ENCODE results near the gene TRIM24.

Gene TRIM24

DNA sequence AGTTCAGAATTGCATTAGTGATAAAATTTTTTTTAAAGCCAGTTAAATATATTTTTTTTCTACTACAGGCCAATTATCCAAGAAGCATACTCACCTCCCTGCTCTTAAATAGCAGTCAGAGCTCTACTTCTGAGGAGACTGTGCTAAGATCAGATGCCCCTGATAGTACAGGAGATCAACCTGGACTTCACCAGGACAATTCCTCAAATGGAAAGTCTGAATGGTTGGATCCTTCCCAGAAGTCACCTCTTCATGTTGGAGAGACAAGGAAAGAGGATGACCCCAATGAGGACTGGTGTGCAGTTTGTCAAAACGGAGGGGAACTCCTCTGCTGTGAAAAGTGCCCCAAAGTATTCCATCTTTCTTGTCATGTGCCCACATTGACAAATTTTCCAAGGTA is 119.1 kb downstream of the TRIM24 start:
- no peak for DNase-seq (ENCODE audit: low read depth)

DNA sequence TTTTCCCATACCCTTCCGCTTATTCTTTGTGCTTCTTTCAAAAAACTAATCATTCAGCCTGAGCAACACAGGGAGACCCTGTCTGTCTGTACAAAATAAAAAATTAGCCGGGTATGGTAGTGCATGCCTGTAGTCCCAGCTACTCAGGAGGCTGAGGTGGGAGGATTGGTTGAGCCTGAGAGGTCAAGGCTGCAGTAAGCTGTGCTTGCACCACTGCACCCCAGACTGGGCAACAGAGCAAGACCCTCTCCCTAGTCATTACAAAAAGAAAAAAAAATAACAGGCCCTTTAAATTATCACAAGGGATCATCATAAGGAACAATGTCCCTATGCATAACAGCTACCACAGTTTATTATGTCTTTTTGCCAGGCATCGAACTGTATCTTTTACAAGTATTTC is 119.6 kb downstream of the TRIM24 start:
- DNase-seq (ENCODE audit: low read depth), result no peak

DNA sequence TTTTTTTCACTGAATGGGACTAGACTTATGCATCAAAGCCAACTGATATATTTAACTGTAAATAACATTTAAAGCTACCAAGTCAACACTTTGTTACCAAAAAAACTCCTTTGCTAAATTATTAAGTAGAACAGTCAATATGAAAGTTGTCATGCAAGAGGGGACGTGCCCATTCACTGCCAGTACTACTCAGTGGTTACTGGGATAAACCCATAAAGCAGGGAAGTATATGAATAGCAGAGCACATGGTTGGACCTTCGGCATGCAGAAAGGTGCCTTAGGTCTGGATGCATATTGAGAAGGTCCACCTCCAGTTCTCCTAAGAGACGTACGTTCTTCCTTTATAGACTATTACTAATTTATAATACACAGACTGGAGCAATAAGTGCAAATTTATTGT is 121.0 kb downstream of the TRIM24 start:
- DNase-seq (ENCODE audit: low read depth), result no peak

DNA sequence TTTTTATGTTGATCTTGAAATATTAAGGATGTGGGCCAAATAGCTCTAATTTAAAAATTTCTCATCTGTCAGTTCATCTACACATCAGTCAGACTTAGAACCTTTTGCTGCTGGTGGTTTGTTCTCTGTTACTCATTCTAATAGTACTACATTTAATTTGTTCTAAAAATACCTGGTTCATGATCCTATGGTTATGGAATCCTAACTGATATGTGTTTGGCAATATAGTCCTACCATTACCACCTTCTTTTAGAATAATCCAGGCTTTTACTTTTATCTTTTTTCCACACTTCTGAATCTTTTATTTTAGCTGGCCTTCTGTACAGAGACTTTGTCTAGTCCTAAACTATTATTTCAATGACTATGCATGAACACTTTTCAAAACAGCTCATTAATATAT is 124.2 kb downstream of the TRIM24 start:
- DNase-seq (ENCODE audit: low read depth), result no peak

DNA sequence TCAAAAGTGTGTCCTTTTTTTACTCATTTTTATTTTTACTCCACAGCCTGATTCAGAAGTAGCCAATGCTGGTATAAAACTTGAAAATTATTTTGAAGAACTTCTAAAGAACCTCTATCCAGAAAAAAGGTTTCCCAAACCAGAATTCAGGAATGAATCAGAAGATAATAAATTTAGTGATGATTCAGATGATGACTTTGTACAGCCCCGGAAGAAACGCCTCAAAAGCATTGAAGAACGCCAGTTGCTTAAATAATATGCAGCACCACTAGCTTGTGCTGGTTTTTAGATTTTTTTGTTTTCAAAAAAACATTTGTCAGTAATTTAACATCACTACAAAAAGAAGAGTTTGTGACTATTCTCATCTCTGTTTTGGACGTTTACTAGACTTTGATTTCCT is 124.6 kb downstream of the TRIM24 start:
- no peak for DNase-seq (ENCODE audit: low read depth)

DNA sequence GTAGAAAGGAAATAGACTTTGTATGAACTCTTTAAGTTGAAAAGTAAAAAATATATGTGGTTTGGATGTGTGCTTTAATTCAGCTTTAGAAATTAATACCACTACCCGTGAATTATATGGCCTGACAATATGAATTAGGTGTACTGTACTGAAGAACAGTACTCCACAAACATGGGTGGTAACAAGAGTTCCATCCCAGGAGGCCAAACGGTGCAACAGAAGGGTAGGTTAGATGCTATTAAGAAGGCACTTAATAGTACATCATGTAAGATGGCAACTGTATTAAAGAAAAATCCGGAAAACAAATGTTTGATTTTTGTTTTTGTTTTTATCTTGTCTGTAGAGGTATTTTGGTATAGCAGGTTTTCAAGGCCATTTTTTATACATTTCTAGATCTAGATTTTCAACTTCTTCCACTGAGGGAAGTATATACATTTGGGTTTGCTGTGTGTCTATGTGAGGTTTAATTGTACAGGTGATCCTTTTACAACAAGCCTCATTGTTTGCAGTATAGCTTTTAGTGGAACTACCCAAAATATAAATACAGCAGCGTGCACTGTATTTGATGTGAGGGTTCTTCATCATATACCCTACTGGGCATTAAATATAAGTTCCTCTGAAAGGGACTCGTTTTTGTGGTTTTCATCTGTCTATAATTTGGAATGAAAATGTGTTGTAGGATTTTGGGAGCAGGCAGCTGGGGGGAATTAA is 125.4 kb downstream of the TRIM24 start:
- DNase-seq (ENCODE audit: low read depth), result no peak

DNA sequence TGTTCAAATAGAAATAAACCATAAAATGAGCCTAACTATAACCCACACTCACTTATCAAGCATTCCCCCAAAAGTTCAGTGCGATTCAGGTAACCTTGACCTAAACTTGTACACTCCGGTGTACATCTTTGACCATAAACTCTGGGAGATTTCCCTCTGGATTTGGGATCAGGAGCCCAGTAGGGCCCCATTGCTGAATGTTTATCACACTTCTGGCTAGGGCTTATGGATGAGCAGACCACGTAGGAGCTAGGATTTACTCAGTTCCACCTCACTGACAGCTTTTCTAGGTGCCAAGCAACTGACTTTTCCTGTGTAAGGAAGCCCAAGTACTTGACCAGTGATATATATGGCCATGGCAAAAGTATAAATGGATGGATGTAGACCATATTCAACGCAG is 127.4 kb downstream of the TRIM24 start:
- no peak for DNase-seq (ENCODE audit: low read depth)

DNA sequence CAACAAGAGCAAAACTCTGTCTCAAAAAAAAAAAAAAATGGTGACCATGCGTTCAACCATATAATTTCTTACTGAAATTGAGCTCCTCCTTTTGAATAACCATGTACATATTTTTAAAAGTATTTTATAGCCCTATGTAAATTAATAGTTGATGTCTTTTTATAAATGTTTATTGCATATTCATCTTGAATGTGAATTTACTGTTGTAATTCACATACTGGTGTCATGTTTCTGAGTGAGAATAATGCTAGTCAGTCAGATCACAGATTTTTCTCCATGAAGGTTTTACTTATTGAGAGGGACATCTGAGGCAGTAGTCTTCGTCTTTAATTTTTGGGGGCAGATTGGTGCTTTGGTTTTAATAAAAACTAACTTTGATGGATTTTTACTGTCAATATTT is 128.9 kb downstream of the TRIM24 start:
- no peak for DNase-seq (ENCODE audit: low read depth)

DNA sequence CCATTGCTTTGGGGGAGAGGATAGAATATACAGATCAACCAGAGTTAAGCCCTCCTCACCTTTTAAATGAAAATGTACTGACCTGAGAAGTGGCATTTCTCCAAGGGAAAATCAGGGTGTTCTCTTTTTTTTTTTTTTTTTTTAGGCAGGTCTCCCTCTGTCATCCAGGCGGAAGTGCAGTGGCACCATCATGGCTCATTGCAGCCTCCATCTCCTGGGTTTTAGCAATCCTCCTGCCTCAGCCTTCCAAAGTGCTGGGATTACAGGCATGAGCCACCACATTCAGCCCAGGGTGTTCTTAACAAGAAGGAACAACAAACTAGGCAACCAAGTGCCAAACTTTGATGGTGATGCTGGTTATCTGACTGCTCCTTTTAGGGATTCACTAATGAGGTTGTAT is 130.1 kb downstream of the TRIM24 start:
- DNase-seq (ENCODE audit: low read depth), result no peak

DNA sequence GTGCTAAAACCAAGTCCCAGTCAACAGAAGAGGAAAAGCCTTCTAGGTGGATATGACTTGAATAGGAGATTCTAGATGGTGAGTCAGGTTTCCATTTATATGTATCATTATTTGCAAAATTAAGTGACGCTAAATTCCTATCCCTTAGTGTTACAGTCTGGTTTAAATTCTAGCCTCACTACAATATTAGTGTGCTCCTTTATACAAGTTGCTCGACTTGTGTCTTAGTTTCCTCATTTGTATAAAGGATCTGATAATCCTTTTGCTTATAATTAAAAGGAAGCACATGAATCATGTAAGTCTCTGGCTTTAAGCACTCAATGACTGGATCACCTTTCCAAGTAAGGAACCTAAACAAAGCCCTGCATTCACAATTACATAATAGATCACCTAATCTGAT is 135.4 kb downstream of the TRIM24 start:
- no peak for DNase-seq (ENCODE audit: low read depth)

DNA sequence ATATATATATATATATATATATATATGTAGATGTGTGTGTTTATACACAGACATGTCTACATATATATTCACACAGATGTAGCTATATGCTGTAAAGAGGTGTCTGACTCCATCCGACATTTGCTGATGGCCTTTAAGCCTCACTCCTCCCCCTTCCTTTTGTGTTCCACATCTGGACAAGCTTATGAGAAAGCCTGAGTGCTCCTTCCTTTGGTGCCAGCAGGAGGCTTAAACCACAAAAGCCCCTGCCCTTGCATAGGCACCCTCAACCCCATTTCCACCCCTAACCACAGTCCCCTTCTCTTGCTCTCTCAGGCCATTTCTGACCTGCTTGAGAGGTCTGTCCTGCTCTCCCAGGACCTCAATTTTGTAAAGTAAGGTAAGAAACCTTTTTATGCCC is 142.4 kb downstream of the TRIM24 start:
- DNase-seq (ENCODE audit: low read depth), result no peak

DNA sequence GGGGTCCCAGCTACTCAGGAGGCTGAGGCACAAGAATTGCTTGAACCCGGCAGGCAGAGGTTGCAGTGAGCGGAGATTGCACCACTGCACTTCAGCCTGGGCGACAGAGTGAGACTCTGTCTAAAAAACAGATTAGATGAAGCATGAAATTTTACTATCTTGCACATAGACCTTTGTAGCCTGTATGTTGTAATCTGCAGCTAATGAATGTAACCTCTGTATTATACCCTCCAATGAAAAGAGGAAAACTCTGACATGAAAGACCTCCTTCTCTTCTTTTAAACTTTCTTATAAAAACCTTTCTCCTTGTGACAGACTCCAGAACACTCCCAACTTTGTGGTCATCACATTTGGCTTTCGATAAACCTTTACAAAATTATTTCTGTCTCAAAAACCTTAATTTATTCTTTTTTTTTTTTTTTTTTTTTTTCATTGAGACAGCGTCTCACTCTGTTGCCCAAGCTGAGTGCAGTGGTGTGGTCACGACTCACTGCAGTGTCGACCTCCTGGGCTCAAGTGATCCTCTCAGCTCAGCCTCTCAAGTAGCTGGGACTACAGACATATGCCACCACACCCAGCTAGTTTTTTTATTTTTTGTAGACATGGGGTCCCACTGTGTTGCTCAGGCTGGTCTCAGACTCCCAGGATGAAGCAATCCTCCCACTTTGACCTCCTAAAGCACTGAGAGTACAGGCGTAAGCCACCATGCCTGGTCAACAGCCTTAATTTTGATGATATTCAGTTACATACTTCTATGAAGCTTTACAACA is 143.7 kb downstream of the TRIM24 start:
- no peak for DNase-seq (ENCODE audit: low read depth)

DNA sequence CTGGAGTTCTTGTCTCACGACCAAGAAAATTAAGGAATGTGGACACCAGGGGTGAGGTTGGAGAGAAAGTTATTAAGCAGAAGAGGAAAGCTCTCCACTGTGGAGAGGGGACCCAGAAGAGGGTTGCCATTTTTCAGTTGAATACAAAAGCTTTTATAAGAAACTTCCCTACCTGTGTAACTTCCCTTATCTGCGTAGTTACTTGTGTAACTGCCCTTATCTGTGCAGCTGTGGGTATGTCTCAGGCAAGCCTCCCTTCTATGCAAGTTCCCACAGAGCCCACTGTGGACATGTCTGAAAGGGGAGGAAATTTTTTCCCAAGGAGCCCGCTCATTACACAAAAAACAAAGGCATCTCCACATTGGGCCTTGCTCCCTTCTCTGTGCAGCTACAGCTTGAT is 146.2 kb downstream of the TRIM24 start:
- no peak for DNase-seq (ENCODE audit: low read depth)

DNA sequence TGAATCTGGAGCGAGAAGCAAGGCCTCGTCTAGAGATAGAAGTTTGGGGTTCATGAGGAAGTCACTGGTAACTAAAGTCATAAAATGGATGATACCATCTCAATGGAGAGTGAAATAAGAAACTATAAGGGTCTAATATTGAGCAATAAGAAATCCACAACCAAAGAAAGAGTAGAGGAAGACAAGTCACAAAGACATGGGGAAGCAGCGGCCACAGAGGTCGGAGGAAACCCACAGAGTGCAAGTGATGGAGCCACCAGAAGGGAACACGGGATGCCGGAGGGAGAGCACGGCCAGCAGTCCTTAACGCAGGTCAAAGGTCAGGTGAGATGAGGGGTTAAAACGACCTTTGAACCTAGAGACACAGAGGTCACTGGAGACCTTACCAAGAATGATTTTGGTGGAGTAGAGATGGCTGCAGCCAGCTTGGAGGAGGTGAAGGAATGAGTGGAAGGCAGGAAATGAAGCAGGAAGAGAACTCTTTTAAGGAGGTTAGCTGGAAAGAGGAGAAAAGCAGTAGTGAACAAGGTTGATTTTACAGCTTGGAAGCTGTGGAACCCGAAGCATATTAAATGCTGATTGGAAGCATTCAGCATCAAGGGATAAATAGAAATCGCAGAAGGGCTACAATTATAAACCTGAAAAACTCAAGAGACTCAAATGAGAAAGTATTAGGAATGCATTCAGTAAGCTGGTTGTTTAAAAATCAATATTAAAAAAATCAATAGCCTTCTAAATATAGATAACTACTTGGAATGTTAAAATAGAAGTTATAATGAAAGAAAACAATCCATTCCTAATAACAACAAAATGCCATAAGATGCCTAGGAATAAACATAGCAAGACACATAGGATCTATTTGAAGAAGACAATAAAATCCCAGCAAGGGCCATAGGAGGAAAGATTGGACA is 147.4 kb downstream of the TRIM24 start:
- DNase-seq (ENCODE audit: low read depth), result no peak

DNA sequence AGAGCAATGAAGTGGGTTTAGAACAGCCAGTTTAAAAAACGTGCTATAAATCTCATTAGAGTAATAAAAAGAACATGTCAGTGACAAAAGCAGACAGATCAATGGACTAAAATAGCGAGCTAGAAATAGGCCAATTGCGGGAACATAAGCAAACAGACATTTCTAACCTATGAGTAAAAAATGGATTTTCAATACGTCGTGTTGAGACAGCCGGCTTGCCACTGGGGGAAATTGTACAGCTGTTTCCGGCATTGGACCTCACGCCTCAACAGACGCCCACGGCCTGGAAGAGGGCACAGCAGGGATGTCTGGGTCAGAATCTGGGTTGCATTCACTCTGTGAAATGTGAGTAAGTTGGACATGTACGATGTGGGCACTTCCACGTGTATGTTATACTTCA is 148.2 kb downstream of the TRIM24 start:
- DNase-seq (ENCODE audit: low read depth), result no peak

DNA sequence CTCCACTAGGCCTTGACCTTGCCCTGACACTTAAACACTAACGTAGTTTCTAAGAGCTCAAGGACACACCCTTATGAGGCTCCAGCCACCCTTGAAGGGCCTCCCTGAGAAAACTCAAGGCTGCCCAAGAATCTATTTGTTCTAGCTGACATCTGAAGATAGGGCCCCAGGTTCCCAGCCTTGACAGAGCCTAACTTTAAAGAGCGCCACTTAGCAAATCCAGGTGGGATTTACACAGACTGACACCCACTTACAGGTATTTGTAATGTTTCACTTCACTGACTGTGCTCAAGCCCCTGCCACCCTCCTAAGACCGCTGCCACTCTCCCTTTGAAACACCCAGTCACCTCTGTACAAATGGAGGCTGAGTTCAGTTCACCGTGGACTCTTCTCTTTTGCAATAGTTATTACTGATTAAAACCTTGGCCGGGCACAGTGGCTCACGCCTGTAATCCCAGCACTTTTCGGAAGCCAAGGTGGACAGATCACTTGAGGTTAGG is 150.7 kb downstream of the TRIM24 start:
- no peak for DNase-seq (ENCODE audit: low read depth)

DNA sequence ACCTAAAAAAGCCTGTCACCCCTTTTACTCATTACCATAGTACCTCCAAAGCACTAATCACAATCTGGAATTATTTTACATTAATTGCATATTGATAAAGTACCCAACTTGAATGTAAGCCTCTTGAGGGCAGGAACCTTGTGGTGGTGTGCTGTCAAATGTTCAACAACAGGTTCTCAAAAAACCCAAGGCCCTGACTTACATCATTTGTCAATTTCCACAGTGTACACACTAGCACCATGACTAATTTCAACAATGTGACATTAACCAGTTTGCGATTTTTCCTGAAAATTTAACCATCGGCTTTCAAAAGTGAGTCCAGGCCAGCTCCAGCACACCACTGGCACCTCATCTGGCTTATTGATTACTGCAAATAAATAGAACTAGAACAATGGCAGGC is 153.6 kb downstream of the TRIM24 start:
- no peak for DNase-seq (ENCODE audit: low read depth)

DNA sequence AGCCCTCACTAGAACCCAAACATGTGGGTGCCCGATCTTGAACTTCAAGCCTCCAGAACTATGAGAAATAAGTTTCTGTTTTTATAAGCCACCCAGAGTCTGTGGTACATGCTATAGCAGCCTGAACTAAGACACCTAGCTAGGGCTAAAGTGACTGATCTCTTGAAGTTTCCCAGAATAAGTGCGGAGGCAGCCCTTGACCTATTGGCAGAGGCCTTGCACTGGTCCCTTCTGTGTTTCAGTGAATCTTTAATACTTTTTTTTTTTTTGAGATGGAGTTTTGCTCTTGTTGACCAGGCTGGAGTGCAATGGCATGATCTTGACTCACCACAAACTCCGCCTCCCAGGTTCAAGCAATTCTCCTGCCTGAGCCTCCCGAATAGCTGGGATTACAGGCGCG is 156.0 kb downstream of the TRIM24 start:
- no peak for DNase-seq (ENCODE audit: low read depth)

DNA sequence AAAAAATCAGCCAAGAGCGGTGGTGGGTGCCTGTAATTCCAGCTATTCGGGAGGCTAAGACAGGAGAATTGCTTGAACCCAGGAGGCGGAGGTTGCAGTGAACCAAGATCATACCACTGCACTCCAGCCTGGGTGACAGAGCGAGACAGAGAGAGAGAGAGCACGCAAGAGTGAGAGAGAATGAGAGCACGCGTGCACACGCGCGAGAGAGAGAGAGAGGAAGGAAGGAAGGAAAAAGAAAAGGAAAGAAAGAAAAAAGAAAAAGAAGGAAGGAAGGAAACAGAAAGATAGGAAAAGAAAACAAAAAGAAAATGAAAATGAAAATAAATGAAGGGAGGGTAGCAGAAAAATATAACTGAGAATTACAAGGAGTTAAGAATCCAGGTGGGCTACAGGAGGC is 158.4 kb downstream of the TRIM24 start:
- no peak for DNase-seq (ENCODE audit: low read depth)

DNA sequence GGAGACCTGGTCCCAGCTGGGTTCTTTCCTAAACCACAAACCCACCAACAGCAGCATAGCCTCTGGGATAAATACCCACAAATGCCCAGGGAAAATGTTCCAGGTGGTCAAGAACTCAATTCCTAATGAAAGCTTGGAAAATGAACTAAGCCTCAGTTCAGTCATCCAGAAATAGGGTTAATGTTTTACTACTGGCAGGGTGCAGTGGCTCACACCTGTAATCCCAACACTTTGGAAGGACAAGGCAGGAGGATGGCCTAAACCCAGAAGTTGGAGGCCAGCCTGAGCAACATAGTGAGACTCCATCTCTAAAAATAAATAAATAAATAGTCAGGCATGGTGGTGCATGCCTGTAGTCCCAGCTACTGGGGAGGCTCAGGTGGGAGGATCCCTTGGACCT is 158.9 kb downstream of the TRIM24 start:
- DNase-seq (ENCODE audit: low read depth), result no peak

DNA sequence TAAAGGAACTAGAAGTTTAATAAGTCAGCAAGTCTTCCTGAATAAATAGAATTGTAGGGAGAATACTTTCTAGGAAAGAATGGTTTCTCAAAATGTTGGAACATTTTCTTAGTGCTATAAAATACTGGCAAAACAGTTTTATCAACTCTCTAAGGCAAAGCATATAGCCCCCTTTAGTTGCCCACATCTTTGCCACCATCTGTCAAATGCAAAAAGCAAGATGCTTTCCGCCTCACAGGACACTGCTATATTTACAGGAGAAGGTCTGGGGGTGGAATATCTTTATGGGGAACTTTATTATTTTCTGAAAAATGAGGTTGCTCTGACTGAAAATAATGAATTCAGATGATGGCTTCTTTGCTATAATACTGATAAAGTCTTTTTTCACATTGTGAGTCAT is 162.8 kb downstream of the TRIM24 start:
- no peak for DNase-seq (ENCODE audit: low read depth)

DNA sequence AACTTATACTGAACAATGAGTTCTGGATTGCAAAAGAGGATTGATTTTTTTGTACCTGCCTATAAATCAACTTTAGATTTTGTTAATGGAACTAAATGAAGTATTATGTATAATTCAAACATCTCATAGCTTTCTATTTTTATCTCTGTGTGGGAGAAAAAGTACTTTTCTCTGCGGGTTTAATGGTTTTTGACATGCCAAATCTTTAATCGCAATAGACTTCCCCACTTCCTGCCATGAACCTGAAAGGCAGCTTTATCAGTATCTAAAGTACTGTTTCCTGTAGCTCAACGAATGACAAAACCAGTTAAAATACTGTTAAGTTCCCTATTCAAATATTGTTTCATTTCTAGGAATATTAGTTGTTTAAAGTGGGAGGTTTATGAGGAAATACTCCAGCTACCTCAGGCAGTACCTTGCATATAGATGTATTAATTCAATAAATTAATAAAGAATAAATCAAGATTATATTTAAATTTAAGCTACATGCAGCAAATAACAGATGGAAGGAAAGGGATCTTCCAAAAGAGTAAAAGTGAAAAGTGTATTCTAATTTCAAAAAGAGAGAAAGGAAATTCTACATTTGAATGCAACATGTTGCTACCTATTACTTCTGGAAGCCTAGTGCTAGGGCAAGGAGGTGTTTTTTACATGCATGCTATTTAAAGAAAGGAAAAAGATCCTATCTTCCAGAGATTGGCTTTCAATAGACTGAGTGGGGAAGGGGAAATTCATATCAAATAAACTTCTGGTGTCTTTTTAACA is 165.2 kb downstream of the TRIM24 start:
- no peak for DNase-seq (ENCODE audit: low read depth)
